ENCODE measurements around the gene PCDH12. TPM values are rescaled to one million over a fixed set of nuclear protein-coding genes. Genes with fewer than 3 reads are reported as not detected.

The PCDH12 gene
- polyA plus RNA-seq, 1 of the 3 experiments (the other 2 are of a cell fraction) = 0.02 TPM

- no peak overlapping the region for H3K4me2 ChIP-seq
- H3K27ac ChIP-seq (ENCODE audit: low read depth in 2 of 2, low read length in 1 of 2) = no peak overlapping the region
- WGBS (ENCODE audit: low lambda C conversion rate) = 90% methylated on average over 4 of the region's 7 CpGs
- peaks cover 36 to 81% of the 10 kb centered on the region in 2 experiments for H3K36me3 ChIP-seq (replicated peaks in 1 of 2; ENCODE audit: control insufficient read depth in 1 of 2, insufficient read depth in 2 of 2, low read length in 1 of 2)
- no peak overlapping the region for H3K9ac ChIP-seq
- no peak overlapping the region for H2AFZ ChIP-seq (ENCODE audit: low read depth)
- no peaks in the 10 kb centered on the region for H3K9me3 ChIP-seq
- H3F3A ChIP-seq (replicated peaks; ENCODE audit: insufficient read depth) = no peaks in the 10 kb centered on the region
- no peaks in the 10 kb centered on the region for H4K20me1 ChIP-seq (ENCODE audit: insufficient read depth)
- POLR2A ChIA-PET = no interaction called here
- CTCF ChIA-PET = interaction anchor here (0.7 to 20.3 kb wide), 10 partner anchors 9 to 268 kb away, joined by 3 to 256 read pairs (median 4); partner anchors contain the start of gene PCDH12
- TF ChIP-seq PBX3 (IDR thresholded peaks at IDR 0.05) (no peak), MAX (IDR thresholded peaks at IDR 0.05; ENCODE audit: low read depth) (no peak), JUND (IDR thresholded peaks at IDR 0.05) (no peak), RCOR1 (IDR thresholded peaks at IDR 0.05; ENCODE audit: low read length) (no peak), MXI1 (IDR thresholded peaks at IDR 0.05; ENCODE audit: low read depth, low read length) (no peak), NFIC (IDR thresholded peaks at IDR 0.05; ENCODE audit: borderline replicate concordance) (no peak), USF2 (IDR thresholded peaks at IDR 0.05; ENCODE audit: borderline replicate concordance, low read depth, low read length) (no peak), SIN3A (IDR thresholded peaks at IDR 0.05; ENCODE audit: borderline replicate concordance, low read depth, low read length) (no peak), GABPA (IDR thresholded peaks at IDR 0.05; ENCODE audit: low read depth) (no peak), ZBTB33 (IDR thresholded peaks at IDR 0.05; ENCODE audit: borderline replicate concordance, low read depth) (no peak), POLR2AphosphoS5 (IDR thresholded peaks at IDR 0.05; ENCODE audit: low read depth, low read length) (no peak), IRF3 (IDR thresholded peaks at IDR 0.05; ENCODE audit: low read depth, low read length) (no peak)
- no peak overlapping the region for H3K4me3 ChIP-seq (ENCODE audit: low read depth in 2 of 2, low read length in 1 of 2)
- H3K27me3 ChIP-seq (ENCODE audit: insufficient read depth) = no peaks in the 10 kb centered on the region
- DNase-seq = no peak
- peaks cover 0 to 18% of the 10 kb centered on the region in 2 experiments; a peak in 2 of 4 replicates for H3K4me1 ChIP-seq (ENCODE audit: control insufficient read depth in 1 of 2, insufficient read depth in 2 of 2, low read depth in 1 of 2, low read length in 1 of 2)
- H3K9me2 ChIP-seq = no peaks in the 10 kb centered on the region
- no peaks in the 10 kb centered on the region for H3K79me2 ChIP-seq (ENCODE audit: insufficient read depth)
Measured at GRCh38 chr5:141933151-141933550, 24.9 kb downstream of the PCDH12 start.

All from SK-N-SH (cell line).